ENCODE measurements around the gene SLC16A7.

DNA sequence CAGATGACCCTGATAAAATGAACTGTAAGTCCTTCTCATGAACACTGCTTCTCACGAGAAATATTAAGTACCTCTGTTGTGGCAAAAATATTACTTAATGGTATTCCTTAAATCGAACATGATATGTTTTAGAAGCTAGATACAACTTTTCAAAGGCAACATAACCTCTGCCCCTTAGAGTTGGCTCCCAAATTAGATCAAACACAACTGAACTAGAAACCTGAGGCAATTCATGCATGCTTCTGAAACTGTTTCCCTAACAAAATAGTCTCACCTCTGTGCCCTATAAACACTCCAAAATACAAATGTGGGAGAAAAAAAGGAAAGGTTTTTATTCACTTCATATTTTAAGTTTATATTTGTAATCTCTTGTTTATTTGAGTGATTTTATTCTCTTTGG, 121.6 kb downstream of the SLC16A7 start:
- TF ChIP-seq, protein P1, sequence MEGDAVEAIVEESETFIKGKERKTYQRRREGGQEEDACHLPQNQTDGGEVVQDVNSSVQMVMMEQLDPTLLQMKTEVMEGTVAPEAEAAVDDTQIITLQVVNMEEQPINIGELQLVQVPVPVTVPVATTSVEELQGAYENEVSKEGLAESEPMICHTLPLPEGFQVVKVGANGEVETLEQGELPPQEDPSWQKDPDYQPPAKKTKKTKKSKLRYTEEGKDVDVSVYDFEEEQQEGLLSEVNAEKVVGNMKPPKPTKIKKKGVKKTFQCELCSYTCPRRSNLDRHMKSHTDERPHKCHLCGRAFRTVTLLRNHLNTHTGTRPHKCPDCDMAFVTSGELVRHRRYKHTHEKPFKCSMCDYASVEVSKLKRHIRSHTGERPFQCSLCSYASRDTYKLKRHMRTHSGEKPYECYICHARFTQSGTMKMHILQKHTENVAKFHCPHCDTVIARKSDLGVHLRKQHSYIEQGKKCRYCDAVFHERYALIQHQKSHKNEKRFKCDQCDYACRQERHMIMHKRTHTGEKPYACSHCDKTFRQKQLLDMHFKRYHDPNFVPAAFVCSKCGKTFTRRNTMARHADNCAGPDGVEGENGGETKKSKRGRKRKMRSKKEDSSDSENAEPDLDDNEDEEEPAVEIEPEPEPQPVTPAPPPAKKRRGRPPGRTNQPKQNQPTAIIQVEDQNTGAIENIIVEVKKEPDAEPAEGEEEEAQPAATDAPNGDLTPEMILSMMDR (IDR thresholded peaks at IDR 0.05) = no peak
- TF ChIP-seq ZFX (IDR thresholded peaks at IDR 0.05; ENCODE audit: borderline replicate concordance) = no peak

Data from 22Rv1 (cell line).